Activated naive CD8-positive, alpha-beta T cell treated with anti-CD3 and anti-CD28 coated beads, Interleukin-2, amount 50 U/mL, for 16 hours (primary cell): ENCODE measurements around the gene MED1.

ENCODE experiments used
- DNase-seq: peaks from one replicate; pipeline ENCODE4 v3.0.0-alpha.2; 2020; ENCODE audit warnings: low read depth, low spot score

Gene MED1

DNA sequence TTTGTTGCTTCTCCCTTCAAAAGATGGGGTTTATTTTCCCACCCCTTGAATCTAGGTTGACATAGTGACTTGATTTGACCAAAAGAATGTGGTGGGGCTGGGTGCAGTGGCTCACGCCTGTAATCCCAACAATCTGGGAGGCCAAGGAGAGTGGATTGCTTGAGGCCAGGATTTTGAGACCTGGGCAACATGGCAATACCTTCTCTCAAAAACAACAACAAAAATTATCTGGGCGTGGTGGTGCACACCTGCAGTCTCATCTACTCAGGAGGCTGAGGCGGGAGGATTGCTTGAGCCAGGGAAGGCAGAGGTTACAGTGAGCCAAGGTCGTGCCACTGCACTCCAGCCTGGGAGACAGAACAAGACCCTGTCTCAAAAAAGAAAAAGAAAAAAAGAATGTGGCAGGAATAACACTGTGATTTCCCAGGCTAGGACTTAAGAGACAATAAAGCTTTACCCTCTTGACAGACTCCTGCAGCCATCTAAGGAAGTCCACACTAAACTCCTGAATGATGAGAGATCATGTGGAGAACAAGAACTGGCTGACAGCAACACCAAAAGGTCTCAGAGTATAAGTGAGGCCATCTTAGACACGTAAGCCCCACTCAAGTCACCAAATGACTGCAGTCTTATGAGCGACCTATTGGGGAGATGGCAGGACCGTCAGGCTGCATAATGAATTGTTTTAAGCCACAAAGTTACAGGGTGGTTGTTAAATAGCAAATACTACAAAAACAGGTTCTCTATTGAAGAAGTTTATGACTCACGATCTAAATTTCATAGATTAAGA is 86.6 kb downstream of the MED1 start:
- DNase-seq: no peak

DNA sequence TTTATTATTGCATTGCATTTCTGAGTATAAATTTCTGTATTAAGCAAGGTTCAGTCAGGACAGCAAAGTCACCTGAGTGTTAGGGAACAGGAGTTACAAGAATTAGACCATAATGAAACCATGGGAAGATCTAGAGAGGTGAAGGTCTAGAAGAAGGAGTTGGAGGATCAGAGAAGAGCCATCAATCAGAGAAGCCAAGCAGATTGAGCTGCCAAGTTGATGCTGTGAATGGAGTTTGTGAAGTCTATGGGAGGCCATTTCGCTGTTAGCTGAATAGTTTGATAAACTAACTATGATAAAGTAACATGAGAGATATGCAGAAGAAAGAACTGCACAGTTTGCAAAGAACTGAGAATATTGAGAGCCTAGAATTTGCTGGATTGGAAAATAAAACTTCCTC is 90.0 kb downstream of the MED1 start:
- no peak for DNase-seq

DNA sequence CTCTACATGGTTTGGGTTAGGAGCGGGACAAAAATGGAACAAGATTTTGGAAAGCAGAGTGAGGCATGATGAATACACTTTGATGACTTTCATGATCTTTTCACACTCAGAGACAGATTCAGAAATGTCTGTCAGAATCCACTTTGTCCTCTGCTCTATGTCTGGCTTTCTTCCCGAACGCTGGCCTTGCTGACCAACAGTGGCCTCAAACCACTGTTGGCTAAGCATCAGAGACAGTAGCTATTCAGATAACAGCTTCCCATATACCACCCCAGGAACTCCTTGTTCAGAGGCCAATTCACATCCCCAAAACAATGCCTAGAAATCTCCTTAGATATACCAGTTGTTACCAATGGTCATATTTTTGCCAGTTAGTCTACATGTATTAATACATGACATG is 90.5 kb downstream of the MED1 start:
- no peak for DNase-seq

DNA sequence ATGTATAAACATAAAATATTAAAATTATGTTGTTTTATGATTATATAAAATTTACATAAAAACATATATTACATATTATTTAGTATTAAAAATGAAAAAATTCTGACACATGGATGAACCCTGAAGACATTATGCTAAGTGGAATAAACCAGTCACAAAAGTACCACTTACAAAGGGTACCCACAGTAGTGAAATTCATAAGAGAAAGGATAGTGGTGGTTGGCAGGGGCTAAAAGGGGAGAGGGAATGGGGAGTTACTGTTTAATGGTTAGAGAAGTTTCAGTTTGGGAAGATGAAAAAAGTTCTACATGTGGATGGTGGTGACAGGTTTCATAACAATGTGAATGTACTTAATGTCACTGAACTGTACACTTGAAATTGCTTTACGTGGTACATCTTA is 91.1 kb downstream of the MED1 start:
- DNase-seq: no peak

DNA sequence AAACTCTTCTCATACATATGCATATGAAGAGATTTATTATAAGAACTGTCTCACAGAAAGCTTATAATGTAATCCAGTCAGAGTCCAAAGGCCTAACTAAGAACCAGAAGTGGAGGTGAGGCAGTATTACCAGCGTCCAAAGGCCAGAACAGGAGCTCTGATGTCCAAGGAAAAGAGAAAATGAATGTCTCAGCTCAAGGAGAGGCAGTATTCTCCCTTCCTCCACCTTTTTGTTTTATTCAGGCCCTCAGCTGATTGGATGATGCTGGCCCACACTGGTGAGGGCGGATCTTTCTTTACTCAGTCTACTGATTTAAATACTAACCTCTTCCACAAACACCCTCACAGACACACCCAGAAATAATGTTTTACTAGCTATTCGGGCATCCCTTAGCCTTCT is 93.1 kb downstream of the MED1 start:
- no peak for DNase-seq

DNA sequence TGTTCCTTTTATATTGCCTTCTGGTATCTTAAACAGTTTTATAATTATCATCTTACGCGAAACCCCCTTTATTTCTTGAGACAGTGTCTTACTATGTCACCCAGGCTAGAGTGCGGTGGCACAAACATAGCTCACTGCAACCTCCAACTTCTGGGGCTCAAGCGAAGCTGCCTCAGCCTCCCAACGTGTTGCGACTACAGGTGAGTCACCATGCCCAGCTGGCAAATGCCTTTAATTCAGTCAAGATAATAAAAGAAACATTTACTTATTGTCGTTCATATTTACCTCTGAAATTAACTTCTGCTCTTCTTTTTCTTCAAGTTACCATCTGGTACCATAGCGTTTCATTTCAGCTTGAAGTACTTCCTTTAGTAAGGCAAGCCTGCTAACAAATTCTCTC is 93.6 kb downstream of the MED1 start:
- no peak for DNase-seq
